Left lung (tissue), 10 donors: ENCODE results near the gene ANO2. TPM values are rescaled to one million over a fixed set of nuclear protein-coding genes. Genes with fewer than 3 reads are reported as not detected.

Experiments
- ATAC-seq: fragments of 200-7000 bp; cut with Tn5 transposase; one replicate; pipeline ENCODE4 v1.9.1; 2020; ENCODE audit warnings: moderate library complexity
- DNase-seq, 4 donors: peaks; one replicate each; pipeline ENCODE4 v3.0.0-alpha.2; 2013 to 2020
- H3K27ac ChIP-seq, 2 donors: fragments of 200-600 bp; sonication (generic) in 1 of 2; one replicate each; pipeline versions ENCODE4 v1.5.0 to v1.8.0; 2020 to 2021
- H3K27me3 ChIP-seq, 2 donors: fragments of 200-600 bp; sonication (generic) in 1 of 2; one replicate each; pipeline versions ENCODE4 v1.5.0 to v1.8.0; 2020 to 2021
- H3K36me3 ChIP-seq, 2 donors: fragments of 200-600 bp; sonication (generic) in 1 of 2; one replicate each; pipeline versions ENCODE4 v1.5.0 to v1.8.0; 2020 to 2021
- H3K4me1 ChIP-seq, 2 donors: fragments of 200-600 bp; one replicate each; pipeline ENCODE4 v1.8.0; 2021
- H3K4me3 ChIP-seq, 2 donors: fragments of 200-600 bp; sonication (generic) in 1 of 2; one replicate each; pipeline versions ENCODE4 v1.5.0 to v1.8.0; 2020 to 2021; ENCODE audit warnings: mild to moderate bottlenecking in 1 of 2
- H3K9me3 ChIP-seq, 2 donors: fragments of 200-600 bp; sonication (generic) in 1 of 2; one replicate each; pipeline versions ENCODE4 v1.5.0 to v1.8.0; 2020 to 2021
- intact Hi-C, 2 donors: fragments of 100-400 bp; cut with DNase I; formaldehyde crosslinking; loops; one replicate each; pipeline versions ENCODE4 v1.11.2 to v1.14.2; 2022
- polyA plus RNA-seq, 6 donors: library from polyadenylated mRNA; unstranded; fragments of 120-200 nt; gene quantifications; one replicate each; pipeline ENCODE4 v1.2.1, GENCODE V29; 2013; ENCODE audit not compliant: insufficient read length in 6 of 6
- total RNA-seq, 2 donors: library from RNA; stranded (reverse); fragmentation: NEBNext Ultra II Directional; extraction: Animal tissue kit (Norgen Biotek cat#: 25700); gene quantifications; one replicate each; pipeline ENCODE4 v1.2.1, GENCODE V29; 2021
- TF ChIP-seq, protein P1 (sequence below), 2 donors: fragments of 200-600 bp; sonication (generic) in 1 of 2; IDR thresholded peaks; one replicate each; pipeline versions ENCODE4 v1.5.0 to v1.8.0; 2021; ENCODE audit warnings: antibody characterized with exemption in 2 of 2
- donor health status: DM: no; HTN: yes; CAD: no.
- donor health status: DM: no; HTN: no; CAD: no.

The ANO2 gene
- total and polyA plus RNA-seq, 8 donors = 3.4 to 10.5 (median 6.1) TPM

DNA sequence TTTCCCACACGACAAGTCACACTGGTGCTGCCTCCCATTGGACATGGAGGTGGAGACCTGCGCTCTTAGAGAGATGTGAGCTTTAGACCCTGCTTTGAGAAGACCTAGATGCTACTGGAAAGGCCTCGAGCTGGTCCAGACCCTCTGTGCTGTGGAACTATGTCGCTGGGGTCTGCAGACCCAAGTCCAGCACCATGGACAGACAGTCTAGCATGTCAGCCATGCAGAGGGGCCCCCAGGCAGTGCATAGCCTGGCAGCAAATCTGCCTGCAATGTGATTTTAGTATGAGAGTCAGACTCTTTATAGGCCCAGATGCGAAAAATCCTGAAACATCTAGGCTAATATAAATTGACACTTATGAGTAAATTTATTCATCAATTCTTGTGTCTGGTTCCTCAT, 371.7 kb downstream of the ANO2 start:
- H3K36me3 ChIP-seq = no peaks in the 10 kb centered on the region
- intact Hi-C loops = no loop called here
- DNase-seq = no peak
- peaks cover 0 to 4% of the 10 kb centered on the region in 2 donors for H3K27me3 ChIP-seq
- TF ChIP-seq, protein P1, sequence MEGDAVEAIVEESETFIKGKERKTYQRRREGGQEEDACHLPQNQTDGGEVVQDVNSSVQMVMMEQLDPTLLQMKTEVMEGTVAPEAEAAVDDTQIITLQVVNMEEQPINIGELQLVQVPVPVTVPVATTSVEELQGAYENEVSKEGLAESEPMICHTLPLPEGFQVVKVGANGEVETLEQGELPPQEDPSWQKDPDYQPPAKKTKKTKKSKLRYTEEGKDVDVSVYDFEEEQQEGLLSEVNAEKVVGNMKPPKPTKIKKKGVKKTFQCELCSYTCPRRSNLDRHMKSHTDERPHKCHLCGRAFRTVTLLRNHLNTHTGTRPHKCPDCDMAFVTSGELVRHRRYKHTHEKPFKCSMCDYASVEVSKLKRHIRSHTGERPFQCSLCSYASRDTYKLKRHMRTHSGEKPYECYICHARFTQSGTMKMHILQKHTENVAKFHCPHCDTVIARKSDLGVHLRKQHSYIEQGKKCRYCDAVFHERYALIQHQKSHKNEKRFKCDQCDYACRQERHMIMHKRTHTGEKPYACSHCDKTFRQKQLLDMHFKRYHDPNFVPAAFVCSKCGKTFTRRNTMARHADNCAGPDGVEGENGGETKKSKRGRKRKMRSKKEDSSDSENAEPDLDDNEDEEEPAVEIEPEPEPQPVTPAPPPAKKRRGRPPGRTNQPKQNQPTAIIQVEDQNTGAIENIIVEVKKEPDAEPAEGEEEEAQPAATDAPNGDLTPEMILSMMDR (IDR thresholded peaks at IDR 0.05) = no peak
- no peak overlapping the region for H3K27ac ChIP-seq
- H3K4me1 ChIP-seq = no peaks in the 10 kb centered on the region
- no peak for ATAC-seq
- no peak overlapping the region for H3K4me3 ChIP-seq
- H3K9me3 ChIP-seq = no peaks in the 10 kb centered on the region

DNA sequence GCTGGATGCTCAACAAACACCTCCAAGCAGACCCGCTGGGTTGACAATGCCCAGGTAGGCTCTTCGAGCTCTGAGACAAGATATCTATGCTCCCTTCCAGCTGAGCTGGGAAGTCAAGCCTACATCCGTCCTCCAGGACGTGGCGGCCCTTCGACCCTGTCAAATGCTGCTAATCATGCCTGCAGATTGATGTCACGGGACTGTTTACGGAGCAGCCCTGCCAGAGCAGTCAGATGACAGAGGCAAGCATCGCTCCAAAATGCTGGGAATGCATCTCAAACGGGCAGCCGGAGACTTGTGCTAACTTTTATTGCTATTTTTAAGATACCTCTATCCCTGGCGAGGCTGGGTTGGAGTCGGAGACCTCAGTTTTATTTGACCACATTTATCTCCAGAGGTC, 373.9 kb downstream of the ANO2 start:
- peaks cover 0 to 4% of the 10 kb centered on the region in 2 donors for H3K27me3 ChIP-seq
- ATAC-seq = no peak
- intact Hi-C loops = no loop called here
- H3K9me3 ChIP-seq = no peaks in the 10 kb centered on the region
- H3K36me3 ChIP-seq = no peaks in the 10 kb centered on the region
- no peak overlapping the region for H3K4me3 ChIP-seq
- no peaks in the 10 kb centered on the region for H3K4me1 ChIP-seq
- no peak for DNase-seq
- H3K27ac ChIP-seq = no peak overlapping the region
- TF ChIP-seq, protein P1 (IDR thresholded peaks at IDR 0.05) = no peak

- peaks cover 0 to 4% of the 10 kb centered on the region in 2 donors for H3K27me3 ChIP-seq
Measured at GRCh38 chr12:5570416-5570815, 374.6 kb downstream of the ANO2 start.

GRCh38 chr12:5568325-5568981, 376.6 kb downstream of the ANO2 start:
- no peak overlapping the region for H3K27ac ChIP-seq
- no peak for DNase-seq
- ATAC-seq = no peak
- no peak overlapping the region for H3K4me3 ChIP-seq
- peaks cover 0 to 4% of the 10 kb centered on the region in 2 donors for H3K27me3 ChIP-seq
- no peaks in the 10 kb centered on the region for H3K4me1 ChIP-seq
- intact Hi-C loops = no loop called here
- H3K36me3 ChIP-seq = no peaks in the 10 kb centered on the region
- H3K9me3 ChIP-seq = no peaks in the 10 kb centered on the region
- TF ChIP-seq, protein P1 (IDR thresholded peaks at IDR 0.05) = no peak

More at GRCh38 chr12:5570416-5570815, 374.6 kb downstream of the ANO2 start:
- no peaks in the 10 kb centered on the region for H3K36me3 ChIP-seq
- H3K9me3 ChIP-seq = no peaks in the 10 kb centered on the region
- no peak for DNase-seq
- TF ChIP-seq, protein P1 (IDR thresholded peaks at IDR 0.05) = no peak
- no peak for ATAC-seq
- H3K4me3 ChIP-seq = no peak overlapping the region
- intact Hi-C loops = no loop called here
- H3K27ac ChIP-seq = no peak overlapping the region
- no peaks in the 10 kb centered on the region for H3K4me1 ChIP-seq

- Histone ChIP-seq H3K27ac (no peak overlapping the region), H3K27me3 (peaks cover 0 to 4% of the 10 kb centered on the region in 2 donors), H3K4me1 (no peaks in the 10 kb centered on the region), H3K9me3 (no peaks in the 10 kb centered on the region), H3K4me3 (no peak overlapping the region), H3K36me3 (no peaks in the 10 kb centered on the region)
- intact Hi-C loops = no loop called here
- ATAC-seq (no peak), DNase-seq (peak in 2 of 4 donors; percentile 67 to 90)
- TF ChIP-seq, protein P1 (IDR thresholded peaks at IDR 0.05) = no peak
Measured at GRCh38 chr12:5567016-5567725, 377.9 kb downstream of the ANO2 start.
